Natural killer cell treated with Interleukin-12 subunit alpha and Interleukin-12 subunit beta and Interleukin-15 and Interleukin-18, amount 100 ng/mL, for 72 hours (primary cell): Measurements from ENCODE around the gene ZFAND3. TPM values are rescaled to one million over a fixed set of nuclear protein-coding genes. Genes with fewer than 3 reads are reported as not detected.
"Not testable (repeated sequence)": the region's sequence is repeated elsewhere in the genome, so short reads cannot be mapped to it uniquely, and the experiment has no call there.

ENCODE experiments used
- ATAC-seq, 2 donors: fragments of 150-1000 bp; cut with Tn5 transposase in 1 of 2; sonication (Bioruptor Pico), chemical (Tn5 transposase) in 1 of 2; 2 replicates each; pipeline ENCODE4 v1.10.0; 2021
- DNase-seq: peaks from one replicate; pipeline ENCODE4 v3.0.0; 2022; ENCODE audit warnings: low spot score
- H3K27ac Mint-ChIP-seq, 2 donors: 1 replicate in 1 of 2; 2 replicates in 1 of 2; pipeline ENCODE4 v1.8.0; 2022; ENCODE audit warnings: mixed read lengths in 2 of 2, mild to moderate bottlenecking in 1 of 2, moderate library complexity in 1 of 2
- H3K27me3 Mint-ChIP-seq, 2 donors: 1 replicate in 1 of 2; 2 replicates in 1 of 2; pipeline ENCODE4 v1.8.0; 2022; ENCODE audit warnings: mixed read lengths in 2 of 2
- H3K36me3 Mint-ChIP-seq: one replicate; pipeline ENCODE4 v1.8.0; 2022; ENCODE audit warnings: mixed read lengths
- H3K4me1 Mint-ChIP-seq, 2 donors: 1 replicate in 1 of 2; 2 replicates in 1 of 2; pipeline ENCODE4 v1.8.0; 2022; ENCODE audit warnings: low read depth in 2 of 2, mixed read lengths in 2 of 2, mild to moderate bottlenecking in 1 of 2
- H3K4me3 Mint-ChIP-seq: one replicate; pipeline ENCODE4 v1.8.0; 2022; ENCODE audit warnings: mixed read lengths
- H3K9me3 Mint-ChIP-seq: 2 replicates; pipeline ENCODE4 v1.8.0; 2022; ENCODE audit warnings: mixed read lengths
- total RNA-seq, 2 donors: library from RNA; stranded (reverse); gene quantifications; one replicate each; pipeline ENCODE4 v1.2.3, GENCODE V29; 2022

Gene ZFAND3
- total RNA-seq, 2 donors from 2014 or later = 51.0 to 100 TPM

- H3K4me3 Mint-ChIP-seq = no peak overlapping the region
- H3K27me3 Mint-ChIP-seq = no peaks in the 10 kb centered on the region
- peaks cover 33 to 38% of the 10 kb centered on the region in 2 donors for H3K4me1 Mint-ChIP-seq
- peaks cover 9% of the 10 kb centered on the region for H3K36me3 Mint-ChIP-seq
- ATAC-seq = no peak
- no peak overlapping the region for H3K27ac Mint-ChIP-seq
- no peak for DNase-seq
- H3K9me3 Mint-ChIP-seq = no peaks in the 10 kb centered on the region
These were observed 71.5 kb downstream of the ZFAND3 start for GRCh38 chr6:37891072-37891471.

DNA sequence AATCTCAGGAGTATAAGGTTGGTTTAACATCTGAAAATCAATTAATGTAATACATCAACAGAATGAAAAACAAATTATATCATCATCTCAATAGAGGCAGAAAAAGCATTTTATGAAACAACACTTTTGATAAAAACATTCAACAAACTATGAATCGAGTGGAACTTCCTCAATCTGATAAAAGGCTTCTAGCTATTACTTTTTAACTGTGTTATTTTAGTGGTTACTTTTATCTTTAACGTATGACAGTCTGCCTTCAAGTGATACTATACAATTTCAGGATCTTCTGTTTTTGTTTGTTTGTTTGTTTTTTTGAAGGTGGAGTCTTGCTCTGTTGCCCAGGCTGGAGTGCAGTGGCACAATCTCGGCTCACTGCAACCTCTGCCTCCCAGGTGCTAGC is 73.7 kb downstream of the ZFAND3 start:
- no peaks in the 10 kb centered on the region for H3K27me3 Mint-ChIP-seq
- ATAC-seq (no peak), DNase-seq (no peak)
- peaks cover 9% of the 10 kb centered on the region for H3K36me3 Mint-ChIP-seq
- no peak overlapping the region for H3K4me3 Mint-ChIP-seq
- no peak overlapping the region for H3K27ac Mint-ChIP-seq
- H3K4me1 Mint-ChIP-seq = peaks cover 49 to 52% of the 10 kb centered on the region in 2 donors
- no peaks in the 10 kb centered on the region for H3K9me3 Mint-ChIP-seq

DNA sequence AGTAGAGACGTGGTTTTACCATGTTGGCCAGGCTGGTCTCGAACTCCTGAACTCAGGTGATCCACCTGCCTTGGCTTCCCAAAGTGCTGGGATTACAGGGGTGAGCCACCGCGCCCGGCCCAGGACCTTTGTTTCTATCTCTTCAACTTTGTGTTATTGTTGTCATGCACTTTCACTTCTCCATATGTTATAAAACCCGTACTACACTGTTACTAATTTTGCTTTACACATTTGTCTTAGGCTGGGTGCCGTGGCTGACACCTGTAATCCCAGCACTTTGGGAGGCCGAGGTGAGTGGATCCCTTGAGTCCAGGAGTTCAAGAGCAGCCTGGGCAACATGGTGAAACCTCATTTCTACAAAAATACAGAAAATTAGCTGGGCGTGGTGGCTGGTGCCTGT is 74.2 kb downstream of the ZFAND3 start:
- DNase-seq, ATAC-seq, H3K4me3 Mint-ChIP-seq, H3K27me3 Mint-ChIP-seq, H3K36me3 Mint-ChIP-seq, H3K27ac Mint-ChIP-seq, H3K9me3 Mint-ChIP-seq: not testable (repeated sequence)
- H3K4me1 Mint-ChIP-seq = peaks cover 49 to 52% of the 10 kb centered on the region in 2 donors

DNA sequence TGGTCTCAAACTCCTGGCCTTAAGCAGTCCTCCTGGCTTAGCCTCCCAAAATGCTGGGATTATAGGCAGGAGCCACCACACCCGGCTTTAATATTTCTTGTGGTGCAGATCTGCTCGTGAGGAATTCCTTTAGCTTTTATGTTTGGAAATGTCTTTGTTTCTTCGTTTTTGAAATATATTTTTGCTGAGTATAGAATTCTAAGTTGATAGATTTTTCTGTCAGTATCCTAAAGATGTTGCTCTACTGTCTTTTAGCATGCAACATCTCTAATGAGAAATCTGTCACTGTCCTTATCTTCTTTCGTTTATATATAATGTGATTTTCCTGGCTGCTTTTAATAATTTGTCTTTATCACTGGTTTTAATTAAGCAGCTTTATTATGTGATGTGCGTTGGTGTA is 75.1 kb downstream of the ZFAND3 start:
- H3K4me3 Mint-ChIP-seq = no peak overlapping the region
- peaks cover 9% of the 10 kb centered on the region for H3K36me3 Mint-ChIP-seq
- no peaks in the 10 kb centered on the region for H3K27me3 Mint-ChIP-seq
- H3K4me1 Mint-ChIP-seq = peaks cover 45 to 51% of the 10 kb centered on the region in 2 donors
- no peak for ATAC-seq
- DNase-seq = no peak
- H3K27ac Mint-ChIP-seq = no peak overlapping the region
- no peaks in the 10 kb centered on the region for H3K9me3 Mint-ChIP-seq

- ATAC-seq (no peak), DNase-seq (no peak)
- no peak overlapping the region for H3K4me3 Mint-ChIP-seq
- H3K9me3 Mint-ChIP-seq = no peaks in the 10 kb centered on the region
- H3K27me3 Mint-ChIP-seq = no peaks in the 10 kb centered on the region
- peaks cover 40 to 50% of the 10 kb centered on the region in 2 donors for H3K4me1 Mint-ChIP-seq
- no peak overlapping the region for H3K27ac Mint-ChIP-seq
- peaks cover 9% of the 10 kb centered on the region for H3K36me3 Mint-ChIP-seq
These were observed 77.8 kb downstream of the ZFAND3 start for GRCh38 chr6:37897321-37897720.

- Mint-ChIP-seq H3K4me1 (peaks cover 33 to 44% of the 10 kb centered on the region in 2 donors), H3K27ac (no peak overlapping the region), H3K27me3 (no peaks in the 10 kb centered on the region)
These were observed 78.4 kb downstream of the ZFAND3 start for GRCh38 chr6:37897818-37898515.

DNA sequence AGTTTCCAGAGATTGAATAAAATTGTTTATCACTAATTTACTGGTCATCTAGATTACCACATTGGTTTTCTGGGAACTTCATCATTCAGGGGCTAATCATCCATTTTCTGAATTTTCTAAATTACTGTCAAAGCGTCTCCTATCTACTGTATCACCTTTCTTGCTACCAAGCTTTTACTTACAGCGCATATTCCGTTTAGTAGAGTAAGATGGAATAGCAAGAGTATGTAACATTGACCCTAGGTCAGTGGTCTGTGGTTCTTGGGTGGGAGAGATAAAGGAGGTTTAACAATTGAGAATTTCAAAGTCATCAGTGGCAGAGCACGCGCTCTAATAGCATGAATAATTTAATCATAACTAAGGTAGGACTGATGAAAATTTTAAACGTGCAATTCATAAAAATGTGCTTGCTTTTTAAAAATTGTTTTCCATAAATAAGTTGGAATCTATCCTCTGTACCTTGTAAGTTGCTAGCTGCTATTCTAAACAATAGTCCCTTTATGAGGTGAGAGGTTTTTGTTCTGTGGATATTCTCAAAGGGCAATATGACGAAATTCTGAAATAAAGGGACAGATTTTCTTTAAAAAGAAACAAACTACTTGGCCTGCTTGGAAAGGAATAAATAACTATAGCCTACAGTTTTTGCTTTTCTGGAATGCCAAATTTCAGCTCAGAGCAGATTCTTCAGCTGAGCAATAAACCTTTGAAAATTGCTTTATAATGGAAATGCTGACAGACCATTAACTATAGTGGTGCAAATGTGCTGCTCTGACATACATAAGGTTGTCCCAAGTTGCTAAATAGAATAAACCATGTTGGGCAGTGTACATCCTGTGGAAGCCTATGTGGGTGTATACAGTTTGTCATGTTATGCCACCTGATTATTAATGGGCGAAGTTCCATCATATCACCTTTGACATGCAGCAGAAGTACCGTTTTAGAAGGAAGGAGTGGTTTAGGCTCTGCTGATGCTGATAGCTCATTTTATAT is 84.1 kb downstream of the ZFAND3 start:
- DNase-seq (no peak), ATAC-seq (no peak)
- Mint-ChIP-seq H3K9me3 (no peaks in the 10 kb centered on the region), H3K27me3 (no peaks in the 10 kb centered on the region), H3K36me3 (no peaks in the 10 kb centered on the region), H3K4me1 (peaks cover 42 to 53% of the 10 kb centered on the region in 2 donors), H3K4me3 (no peak overlapping the region), H3K27ac (no peak overlapping the region)

More at GRCh38 chr6:37897818-37898515, 78.4 kb downstream of the ZFAND3 start:
- DNase-seq (no peak), ATAC-seq (no peak)
- H3K4me3 Mint-ChIP-seq = no peak overlapping the region
- H3K9me3 Mint-ChIP-seq = no peaks in the 10 kb centered on the region
- peaks cover 9% of the 10 kb centered on the region for H3K36me3 Mint-ChIP-seq

DNA sequence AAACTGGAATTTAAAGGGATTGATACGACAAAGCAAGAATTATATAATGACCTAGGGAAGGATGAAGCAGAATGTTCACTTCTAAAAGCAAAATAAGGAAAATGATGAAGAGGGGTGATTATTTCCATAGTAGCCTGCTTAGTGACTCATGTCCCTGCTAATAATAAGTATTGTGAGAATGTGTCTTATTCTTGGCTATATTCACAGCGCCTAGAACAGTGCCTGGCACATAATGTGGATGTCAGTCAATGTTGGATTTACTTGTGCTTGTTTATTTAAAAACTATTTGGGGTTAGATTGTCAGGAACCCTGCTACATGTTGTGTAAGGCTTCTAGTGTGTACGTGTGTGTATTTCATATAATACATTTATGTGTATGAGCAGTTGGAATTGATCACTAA is 85.1 kb downstream of the ZFAND3 start:
- Mint-ChIP-seq H3K27ac (no peak overlapping the region), H3K9me3 (no peaks in the 10 kb centered on the region), H3K36me3 (no peaks in the 10 kb centered on the region), H3K4me1 (peaks cover 42 to 49% of the 10 kb centered on the region in 2 donors), H3K4me3 (no peak overlapping the region), H3K27me3 (no peaks in the 10 kb centered on the region)
- ATAC-seq (no peak), DNase-seq (no peak)

- no peak overlapping the region for H3K4me3 Mint-ChIP-seq
- H3K36me3 Mint-ChIP-seq = no peaks in the 10 kb centered on the region
- H3K4me1 Mint-ChIP-seq = peaks cover 44 to 48% of the 10 kb centered on the region in 2 donors
- no peaks in the 10 kb centered on the region for H3K27me3 Mint-ChIP-seq
- ATAC-seq (no peak), DNase-seq (no peak)
- H3K9me3 Mint-ChIP-seq = no peaks in the 10 kb centered on the region
- H3K27ac Mint-ChIP-seq = no peak overlapping the region
These were observed 86.6 kb downstream of the ZFAND3 start for GRCh38 chr6:37906121-37906520.

DNA sequence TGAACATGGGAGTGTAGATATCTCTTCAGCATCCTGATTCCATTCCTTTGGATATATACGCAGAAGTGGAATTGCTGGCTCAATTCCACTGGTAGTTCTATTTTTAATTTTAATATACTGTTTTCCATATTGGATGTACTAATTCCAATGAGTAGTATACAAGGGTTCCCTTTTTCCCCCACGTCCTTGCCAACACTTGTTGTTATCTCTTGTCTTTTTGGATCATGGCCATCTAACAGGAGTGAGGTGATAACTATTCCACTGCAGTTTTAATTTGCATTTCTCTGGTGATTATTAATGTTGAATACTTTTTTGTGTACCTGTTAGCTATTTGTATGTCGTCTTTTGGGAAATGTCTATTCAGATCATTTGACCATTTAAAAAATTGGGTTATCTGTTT is 91.5 kb downstream of the ZFAND3 start:
- no peaks in the 10 kb centered on the region for H3K9me3 Mint-ChIP-seq
- H3K4me3 Mint-ChIP-seq = no peak overlapping the region
- no peak for DNase-seq
- no peaks in the 10 kb centered on the region for H3K36me3 Mint-ChIP-seq
- peaks cover 55 to 58% of the 10 kb centered on the region in 2 donors for H3K4me1 Mint-ChIP-seq
- H3K27me3 Mint-ChIP-seq = no peaks in the 10 kb centered on the region
- H3K27ac Mint-ChIP-seq = no peak overlapping the region
- no peak for ATAC-seq

DNA sequence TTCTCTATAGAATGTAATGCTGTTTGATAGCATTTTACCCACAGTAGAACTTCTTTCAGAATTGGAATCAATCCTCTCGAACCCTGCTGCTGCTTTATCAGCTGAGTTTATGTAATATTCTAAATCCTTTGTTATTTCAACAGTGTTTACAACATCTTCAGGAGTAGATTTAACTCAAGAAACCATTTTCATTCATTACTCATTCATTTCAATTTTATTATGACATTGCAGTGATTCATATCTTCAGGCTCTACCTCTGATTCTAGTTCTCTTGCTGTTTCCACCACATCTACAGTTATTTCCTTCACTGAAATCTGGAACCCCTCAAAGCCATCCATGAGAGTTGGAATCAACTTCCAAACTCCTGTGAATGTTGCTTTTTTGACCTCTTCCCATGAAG is 93.7 kb downstream of the ZFAND3 start:
- DNase-seq (no peak), ATAC-seq (no peak)
- no peak overlapping the region for H3K27ac Mint-ChIP-seq
- no peaks in the 10 kb centered on the region for H3K27me3 Mint-ChIP-seq
- peaks cover 4% of the 10 kb centered on the region for H3K36me3 Mint-ChIP-seq
- no peak overlapping the region for H3K4me3 Mint-ChIP-seq
- no peaks in the 10 kb centered on the region for H3K9me3 Mint-ChIP-seq
- H3K4me1 Mint-ChIP-seq = peaks cover 51% of the 10 kb centered on the region in 2 donors

GRCh38 chr6:37915463-37915862 is 95.9 kb downstream of the ZFAND3 start:
- peak overlapping the region in 1 of 2 donors; percentile 4 for H3K27ac Mint-ChIP-seq
- no peak overlapping the region for H3K4me3 Mint-ChIP-seq
- ATAC-seq (no peak), DNase-seq (no peak)
- peaks cover 49 to 62% of the 10 kb centered on the region in 2 donors for H3K4me1 Mint-ChIP-seq
- no peaks in the 10 kb centered on the region for H3K9me3 Mint-ChIP-seq
- H3K27me3 Mint-ChIP-seq = no peaks in the 10 kb centered on the region
- H3K36me3 Mint-ChIP-seq = peaks cover 10% of the 10 kb centered on the region

- peaks cover 50 to 62% of the 10 kb centered on the region in 2 donors for H3K4me1 Mint-ChIP-seq
- ATAC-seq (no peak), DNase-seq (no peak)
- peaks cover 10% of the 10 kb centered on the region for H3K36me3 Mint-ChIP-seq
- H3K27ac Mint-ChIP-seq = no peak overlapping the region
- H3K4me3 Mint-ChIP-seq = no peak overlapping the region
- no peaks in the 10 kb centered on the region for H3K27me3 Mint-ChIP-seq
- H3K9me3 Mint-ChIP-seq = no peaks in the 10 kb centered on the region
These were observed 96.6 kb downstream of the ZFAND3 start for GRCh38 chr6:37916149-37916548.

DNA sequence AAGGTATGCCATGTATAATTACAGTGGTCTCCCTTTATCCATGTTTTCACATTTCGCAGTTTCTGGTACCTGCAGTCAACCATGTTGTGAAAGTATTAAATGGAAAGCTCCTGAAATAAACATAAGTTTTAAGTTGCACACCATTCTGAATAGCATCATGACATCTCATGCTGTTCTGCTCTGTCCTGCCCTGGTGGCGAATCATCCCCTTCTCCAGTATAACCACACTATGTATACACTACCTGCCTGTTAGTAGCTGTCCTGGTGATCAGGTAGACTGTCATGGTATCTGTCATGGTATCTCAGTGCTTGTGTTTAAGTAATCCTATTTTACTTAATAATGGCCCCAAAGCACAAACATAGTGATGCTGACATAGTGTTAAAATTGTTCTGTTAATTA is 97.1 kb downstream of the ZFAND3 start:
- no peak overlapping the region for H3K27ac Mint-ChIP-seq
- no peak overlapping the region for H3K4me3 Mint-ChIP-seq

More for the DNA sequence above, 97.1 kb downstream of the ZFAND3 start:
- Mint-ChIP-seq H3K36me3 (peaks cover 10% of the 10 kb centered on the region), H3K4me1 (peaks cover 45 to 58% of the 10 kb centered on the region in 2 donors), H3K27me3 (no peaks in the 10 kb centered on the region), H3K9me3 (no peaks in the 10 kb centered on the region)
- ATAC-seq (no peak), DNase-seq (no peak)
